ENCODE results near the gene SH3RF1. TPM values are rescaled to one million over a fixed set of nuclear protein-coding genes. Genes with fewer than 3 reads are reported as not detected.

SH3RF1 gene
- total RNA-seq, 2 donors from 2014 or later: 42.9 to 57.5 TPM

DNA sequence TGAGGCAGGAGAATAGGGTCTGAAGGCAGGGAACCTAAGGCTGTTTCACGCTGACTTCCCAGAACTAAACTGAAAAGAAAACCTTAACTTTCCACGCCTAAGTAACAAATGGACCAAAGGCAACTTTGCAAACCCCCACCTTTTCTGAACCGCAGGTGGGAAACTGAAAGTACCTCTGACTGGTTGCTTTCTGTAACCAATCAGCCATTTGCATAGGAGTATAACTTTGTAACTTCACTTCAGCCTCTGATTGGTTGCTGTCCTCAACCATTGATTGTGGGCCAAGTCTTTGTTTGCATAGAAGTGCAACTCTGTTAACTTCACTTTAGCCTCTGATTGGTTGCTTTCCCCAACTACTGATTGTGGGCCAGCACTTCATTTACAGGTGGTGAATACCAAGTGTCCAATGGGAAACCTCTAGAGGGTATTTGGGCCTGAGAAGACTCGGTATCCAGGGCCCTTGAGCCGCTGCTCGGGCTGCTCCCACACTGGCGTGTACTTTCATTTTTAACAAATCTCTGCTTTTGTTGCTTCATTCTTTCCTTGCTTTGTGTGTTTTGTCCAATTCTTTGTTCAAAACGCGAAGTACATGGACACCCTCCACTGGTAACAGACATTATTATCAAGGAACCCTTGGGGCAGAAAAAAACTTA lies 139.1 kb downstream of the SH3RF1 start:
- intact Hi-C loops (cut with DNase I): no loop called here
- Histone ChIP-seq H3K4me1 (replicated peaks) (no peaks in the 10 kb centered on the region), H3K9me3 (no peaks in the 10 kb centered on the region), H3K36me3 (no peaks in the 10 kb centered on the region), H3K4me3 (no peak overlapping the region), H3K27me3 (replicated peaks; ENCODE audit: insufficient read depth) (no peaks in the 10 kb centered on the region), H3K27ac (no peak overlapping the region)
- DNase-seq (ENCODE audit: low spot score): no peak
- TF ChIP-seq POLR2AphosphoS5 (IDR thresholded peaks at IDR 0.05): no peak
- no peak for TF ChIP-seq POLR2A (IDR thresholded peaks at IDR 0.05)
- TF ChIP-seq, protein P1, sequence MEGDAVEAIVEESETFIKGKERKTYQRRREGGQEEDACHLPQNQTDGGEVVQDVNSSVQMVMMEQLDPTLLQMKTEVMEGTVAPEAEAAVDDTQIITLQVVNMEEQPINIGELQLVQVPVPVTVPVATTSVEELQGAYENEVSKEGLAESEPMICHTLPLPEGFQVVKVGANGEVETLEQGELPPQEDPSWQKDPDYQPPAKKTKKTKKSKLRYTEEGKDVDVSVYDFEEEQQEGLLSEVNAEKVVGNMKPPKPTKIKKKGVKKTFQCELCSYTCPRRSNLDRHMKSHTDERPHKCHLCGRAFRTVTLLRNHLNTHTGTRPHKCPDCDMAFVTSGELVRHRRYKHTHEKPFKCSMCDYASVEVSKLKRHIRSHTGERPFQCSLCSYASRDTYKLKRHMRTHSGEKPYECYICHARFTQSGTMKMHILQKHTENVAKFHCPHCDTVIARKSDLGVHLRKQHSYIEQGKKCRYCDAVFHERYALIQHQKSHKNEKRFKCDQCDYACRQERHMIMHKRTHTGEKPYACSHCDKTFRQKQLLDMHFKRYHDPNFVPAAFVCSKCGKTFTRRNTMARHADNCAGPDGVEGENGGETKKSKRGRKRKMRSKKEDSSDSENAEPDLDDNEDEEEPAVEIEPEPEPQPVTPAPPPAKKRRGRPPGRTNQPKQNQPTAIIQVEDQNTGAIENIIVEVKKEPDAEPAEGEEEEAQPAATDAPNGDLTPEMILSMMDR (IDR thresholded peaks at IDR 0.05): no peak
- 96% methylated on average over 9 of the region's 9 CpGs for WGBS

DNA sequence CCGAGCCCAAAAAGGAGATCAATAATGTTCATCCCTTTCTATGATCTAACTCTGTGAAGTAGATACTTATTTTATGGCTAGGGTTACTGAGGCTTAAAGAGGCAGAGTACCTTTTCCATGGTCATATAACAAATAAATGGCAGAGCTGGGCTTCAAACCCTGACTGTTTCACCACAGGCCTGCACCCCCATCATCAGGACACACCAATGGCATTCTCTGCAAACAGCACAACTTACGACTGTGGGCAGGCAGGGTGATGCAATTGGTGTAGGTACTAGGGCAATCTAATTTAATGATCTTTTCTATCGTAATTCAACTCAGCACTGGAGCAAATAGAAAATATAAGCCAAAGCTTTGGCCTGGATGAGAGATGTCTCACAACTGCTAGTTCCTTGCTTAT lies 141.9 kb downstream of the SH3RF1 start:
- no peaks in the 10 kb centered on the region for H3K27me3 ChIP-seq (replicated peaks; ENCODE audit: insufficient read depth)
- no peaks in the 10 kb centered on the region for H3K36me3 ChIP-seq
- intact Hi-C loops (cut with DNase I): no loop called here
- H3K27ac ChIP-seq: no peak overlapping the region
- WGBS: 61% methylated on average over 3 of the region's 3 CpGs
- H3K4me1 ChIP-seq (replicated peaks): no peaks in the 10 kb centered on the region
- H3K4me3 ChIP-seq: no peak overlapping the region
- TF ChIP-seq POLR2AphosphoS5 (IDR thresholded peaks at IDR 0.05): no peak
- TF ChIP-seq, protein P1 (IDR thresholded peaks at IDR 0.05): no peak
- no peak for TF ChIP-seq POLR2A (IDR thresholded peaks at IDR 0.05)
- H3K9me3 ChIP-seq: no peaks in the 10 kb centered on the region
- DNase-seq (ENCODE audit: low spot score): no peak

DNA sequence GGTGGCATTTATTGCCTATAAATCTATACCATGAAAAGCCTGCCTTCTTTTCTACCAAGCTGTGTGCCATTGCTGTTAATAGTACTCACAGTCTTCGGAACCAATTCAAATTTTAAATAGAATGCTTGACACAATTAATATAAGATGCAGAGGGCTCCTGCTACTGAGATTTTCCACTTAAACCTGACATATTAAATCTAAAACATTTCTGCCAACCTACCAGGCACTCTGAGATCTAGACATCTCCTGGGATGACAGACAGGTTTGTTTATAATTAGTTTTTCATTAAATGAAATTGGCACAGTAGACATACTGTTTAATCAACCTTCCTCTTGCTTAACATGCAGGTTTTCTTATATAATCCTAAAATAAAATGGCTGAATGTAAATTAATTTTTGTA lies 143.4 kb downstream of the SH3RF1 start:
- no peak overlapping the region for H3K27ac ChIP-seq

DNA sequence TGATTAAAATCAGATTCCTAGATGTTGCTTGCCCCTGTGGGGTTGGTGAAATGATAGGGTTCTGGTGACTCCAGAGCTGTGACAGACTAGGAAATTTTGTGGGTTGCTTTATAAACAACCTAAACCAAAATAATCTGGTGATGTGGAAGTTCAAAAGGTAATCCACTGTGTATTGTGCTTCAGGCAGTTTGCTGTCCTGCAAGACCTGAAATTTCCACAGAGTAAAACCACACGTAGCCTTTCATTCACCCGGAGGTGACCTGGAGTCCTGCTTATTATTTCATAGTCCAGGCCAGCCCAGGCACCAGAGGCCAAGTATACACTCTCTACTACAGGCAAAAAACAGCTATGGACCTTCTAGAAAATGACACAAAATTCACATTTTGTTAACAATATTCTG lies 146.1 kb downstream of the SH3RF1 start:
- H3K4me1 ChIP-seq (replicated peaks): no peaks in the 10 kb centered on the region
- H3K9me3 ChIP-seq: no peaks in the 10 kb centered on the region
- intact Hi-C loops (cut with DNase I): no loop called here
- H3K4me3 ChIP-seq: no peak overlapping the region
- no peak overlapping the region for H3K27ac ChIP-seq
- no peak for DNase-seq (ENCODE audit: low spot score)
- no peak for TF ChIP-seq POLR2A (IDR thresholded peaks at IDR 0.05)
- TF ChIP-seq POLR2AphosphoS5 (IDR thresholded peaks at IDR 0.05): no peak
- TF ChIP-seq, protein P1 (IDR thresholded peaks at IDR 0.05): no peak
- H3K27me3 ChIP-seq (replicated peaks; ENCODE audit: insufficient read depth): no peaks in the 10 kb centered on the region
- H3K36me3 ChIP-seq: no peaks in the 10 kb centered on the region
- WGBS: 71% methylated on average over 2 of the region's 2 CpGs

More for the DNA sequence above, 143.4 kb downstream of the SH3RF1 start:
- no peaks in the 10 kb centered on the region for H3K27me3 ChIP-seq (replicated peaks; ENCODE audit: insufficient read depth)
- no peaks in the 10 kb centered on the region for H3K9me3 ChIP-seq
- no peak overlapping the region for H3K4me3 ChIP-seq
- no peaks in the 10 kb centered on the region for H3K4me1 ChIP-seq (replicated peaks)
- no peaks in the 10 kb centered on the region for H3K36me3 ChIP-seq
- no peak for DNase-seq (ENCODE audit: low spot score)
- TF ChIP-seq, protein P1 (IDR thresholded peaks at IDR 0.05): no peak
- TF ChIP-seq POLR2A (IDR thresholded peaks at IDR 0.05) (no peak), POLR2AphosphoS5 (IDR thresholded peaks at IDR 0.05) (no peak)
- intact Hi-C loops (cut with DNase I): no loop called here
- 95% methylated on average over 1 of the region's 1 CpG for WGBS

DNA sequence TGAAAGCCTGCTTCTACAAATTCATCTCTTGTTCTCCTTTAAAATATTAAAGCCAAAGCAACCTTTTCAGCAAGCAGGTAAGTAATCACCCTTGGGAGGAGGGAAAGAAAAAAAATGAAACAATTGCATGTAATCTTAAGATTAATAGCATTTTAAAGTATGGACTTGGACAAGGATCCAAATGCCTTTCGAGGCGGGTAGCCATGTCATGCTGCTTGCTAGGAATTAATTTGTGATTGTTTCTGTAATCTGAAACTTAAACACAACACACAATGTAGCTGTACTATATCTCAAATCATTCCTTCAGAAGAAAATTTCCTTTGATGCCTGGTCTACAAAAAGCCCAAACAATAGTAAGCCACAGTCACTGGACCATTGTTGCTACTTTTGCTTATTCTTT lies 148.3 kb downstream of the SH3RF1 start:
- Histone ChIP-seq H3K27ac (no peak overlapping the region), H3K4me3 (no peak overlapping the region), H3K4me1 (replicated peaks) (no peaks in the 10 kb centered on the region), H3K36me3 (no peaks in the 10 kb centered on the region), H3K9me3 (no peaks in the 10 kb centered on the region), H3K27me3 (replicated peaks; ENCODE audit: insufficient read depth) (no peaks in the 10 kb centered on the region)
- intact Hi-C loops (cut with DNase I): no loop called here
- DNase-seq (ENCODE audit: low spot score): no peak
- 64% methylated on average over 2 of the region's 2 CpGs for WGBS
- TF ChIP-seq POLR2A (IDR thresholded peaks at IDR 0.05) (no peak), POLR2AphosphoS5 (IDR thresholded peaks at IDR 0.05) (no peak)
- TF ChIP-seq, protein P1 (IDR thresholded peaks at IDR 0.05): no peak

Measured in prostate gland (tissue), 2 donors.